GM12874 (cell line): Measurements from ENCODE around the gene ATP2B1.

Experiments
- TF ChIP-seq, protein P1 (sequence below): IDR thresholded peaks from 2 replicates; pipeline ENCODE4 v1.5.1; 2011; ENCODE audit warnings: low read depth, mild to moderate bottlenecking, control low read depth, low read length, moderate library complexity; ENCODE audit not compliant: insufficient read depth

ATP2B1 gene

DNA sequence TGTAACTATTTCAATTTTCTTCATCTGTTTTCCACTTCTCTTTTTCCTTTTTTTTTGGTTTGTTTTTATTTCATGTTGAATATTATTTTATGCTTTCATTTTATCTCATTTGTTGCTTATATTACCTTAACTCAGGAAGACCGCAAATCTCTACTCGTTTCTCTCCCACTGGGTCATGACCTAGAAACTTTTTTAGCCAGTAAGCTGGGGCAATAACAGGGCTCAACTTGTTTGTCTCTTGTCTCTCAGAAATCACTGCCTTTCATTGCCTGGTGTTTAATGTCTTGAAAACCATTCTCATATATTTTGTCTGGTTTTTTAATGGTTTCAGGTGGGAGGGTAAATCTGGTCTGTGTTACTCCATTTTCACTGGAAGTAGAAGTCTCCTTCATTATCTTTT lies 36.6 kb upstream of the ATP2B1 start:
- TF ChIP-seq, protein P1, sequence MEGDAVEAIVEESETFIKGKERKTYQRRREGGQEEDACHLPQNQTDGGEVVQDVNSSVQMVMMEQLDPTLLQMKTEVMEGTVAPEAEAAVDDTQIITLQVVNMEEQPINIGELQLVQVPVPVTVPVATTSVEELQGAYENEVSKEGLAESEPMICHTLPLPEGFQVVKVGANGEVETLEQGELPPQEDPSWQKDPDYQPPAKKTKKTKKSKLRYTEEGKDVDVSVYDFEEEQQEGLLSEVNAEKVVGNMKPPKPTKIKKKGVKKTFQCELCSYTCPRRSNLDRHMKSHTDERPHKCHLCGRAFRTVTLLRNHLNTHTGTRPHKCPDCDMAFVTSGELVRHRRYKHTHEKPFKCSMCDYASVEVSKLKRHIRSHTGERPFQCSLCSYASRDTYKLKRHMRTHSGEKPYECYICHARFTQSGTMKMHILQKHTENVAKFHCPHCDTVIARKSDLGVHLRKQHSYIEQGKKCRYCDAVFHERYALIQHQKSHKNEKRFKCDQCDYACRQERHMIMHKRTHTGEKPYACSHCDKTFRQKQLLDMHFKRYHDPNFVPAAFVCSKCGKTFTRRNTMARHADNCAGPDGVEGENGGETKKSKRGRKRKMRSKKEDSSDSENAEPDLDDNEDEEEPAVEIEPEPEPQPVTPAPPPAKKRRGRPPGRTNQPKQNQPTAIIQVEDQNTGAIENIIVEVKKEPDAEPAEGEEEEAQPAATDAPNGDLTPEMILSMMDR = no peak

DNA sequence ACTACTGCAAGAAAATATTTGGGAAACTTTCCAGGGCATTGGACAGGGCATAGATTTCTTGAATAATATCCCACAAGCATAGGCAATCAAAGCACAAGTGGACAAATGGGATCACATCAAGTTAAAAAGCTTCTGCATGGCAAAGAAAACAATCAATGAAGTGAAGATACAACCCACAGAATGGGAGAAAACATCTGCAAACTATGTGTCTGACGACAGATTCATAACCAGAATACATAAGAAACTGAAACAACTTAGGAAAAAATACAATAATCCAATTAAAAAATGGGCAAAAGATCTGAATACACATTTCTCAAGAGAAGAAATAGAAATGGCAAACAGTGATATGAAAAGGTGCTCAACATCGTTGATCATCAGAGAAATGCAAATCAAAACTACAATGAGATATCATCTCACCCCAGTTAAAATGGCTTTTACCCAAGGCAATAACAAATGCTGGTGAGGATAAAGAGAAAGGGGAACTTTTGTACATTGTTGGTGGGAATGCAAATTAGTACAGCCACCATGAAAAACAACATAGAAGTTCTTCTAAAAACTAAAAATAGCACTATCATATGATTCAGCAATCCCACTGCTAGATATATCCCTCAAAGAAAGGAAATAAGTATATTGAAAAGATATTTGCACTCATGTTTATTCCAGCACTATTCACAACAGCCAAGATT lies 33.8 kb upstream of the ATP2B1 start:
- TF ChIP-seq, protein P1 = no peak

DNA sequence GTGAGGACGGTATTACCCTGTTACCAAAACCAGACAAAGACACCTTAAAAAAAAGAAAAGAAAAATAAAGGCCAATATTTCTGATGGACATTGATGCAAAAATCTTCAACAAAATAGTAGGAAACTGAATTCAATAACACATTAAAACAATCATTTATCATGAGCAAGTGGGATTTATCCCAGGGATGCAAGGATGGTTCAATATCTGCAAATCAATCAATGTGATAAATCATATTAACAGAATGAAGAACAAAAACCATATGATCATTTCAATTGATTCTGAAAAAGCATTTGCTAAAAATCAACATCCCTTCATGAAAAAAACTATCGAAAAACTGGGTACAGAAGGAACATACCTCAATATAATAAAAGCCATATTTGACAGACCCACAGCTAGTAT lies 32.3 kb upstream of the ATP2B1 start:
- TF ChIP-seq, protein P1 = no peak

DNA sequence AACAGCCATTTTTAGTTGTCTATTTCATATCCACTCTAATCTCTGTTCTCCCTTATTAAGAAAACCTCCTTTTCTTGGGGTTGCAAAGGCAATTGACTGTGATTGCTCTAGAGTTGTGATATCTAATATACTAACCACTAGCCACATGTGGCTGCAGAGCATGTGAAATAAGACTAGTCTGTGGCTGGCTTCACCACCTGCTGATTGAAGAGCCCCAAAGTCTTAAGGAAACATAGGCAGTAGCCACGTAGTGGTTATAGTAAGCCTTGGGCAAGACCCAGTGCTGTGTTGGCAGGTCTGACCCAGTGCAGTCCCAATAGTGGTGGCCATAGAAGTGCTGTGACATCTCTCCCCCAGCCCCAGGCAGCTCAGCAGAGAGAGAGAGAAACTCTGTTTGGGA lies 28.4 kb upstream of the ATP2B1 start:
- TF ChIP-seq, protein P1 = no peak

DNA sequence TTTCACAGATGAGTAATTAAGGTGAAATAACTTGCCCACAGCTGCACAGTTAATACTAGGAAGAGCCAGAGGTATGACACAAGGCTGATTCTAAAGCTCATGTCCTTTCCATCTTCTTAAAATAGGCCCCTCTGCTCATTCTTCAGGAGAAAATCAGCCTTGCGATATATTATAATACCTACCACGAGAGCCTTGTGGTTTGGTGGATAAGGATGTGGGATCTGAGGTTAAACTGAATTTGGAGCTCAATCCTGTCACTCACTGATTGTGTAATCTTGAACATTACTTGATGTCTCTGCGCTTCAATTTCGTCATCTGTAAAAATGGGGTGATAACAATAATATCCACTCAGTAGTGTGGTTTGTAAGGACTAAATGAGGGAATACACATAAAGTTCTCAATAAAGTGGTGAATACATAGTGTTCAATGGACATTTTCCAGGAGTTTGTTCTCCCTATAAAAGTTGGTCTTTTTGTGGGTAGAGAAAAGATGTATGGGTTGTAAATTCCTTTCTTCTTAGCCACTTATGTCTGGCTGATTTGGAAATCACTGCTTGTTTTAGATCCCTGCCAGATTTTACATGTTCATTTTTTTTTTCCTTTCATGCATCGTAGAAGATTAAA lies 25.1 kb upstream of the ATP2B1 start:
- TF ChIP-seq, protein P1 = no peak

DNA sequence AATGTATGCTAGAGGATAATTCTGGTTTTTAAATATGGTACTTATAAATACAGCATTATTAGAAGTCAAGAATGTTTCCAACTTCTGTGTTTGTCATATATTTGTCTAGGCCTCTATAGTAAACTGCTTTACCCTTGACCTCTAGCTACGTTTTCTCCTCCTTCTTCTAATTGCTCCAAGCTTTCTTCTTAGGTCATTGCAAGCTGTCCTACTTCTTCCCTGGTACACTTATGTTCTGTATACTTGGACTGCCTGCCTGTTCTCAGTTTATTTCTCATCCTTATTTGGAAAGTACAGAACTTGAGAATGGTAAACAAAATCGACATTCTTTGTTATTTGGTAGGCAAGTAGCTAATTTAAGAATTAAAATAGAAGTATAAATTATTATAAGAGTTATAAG lies 23.9 kb upstream of the ATP2B1 start:
- TF ChIP-seq, protein P1 = no peak

DNA sequence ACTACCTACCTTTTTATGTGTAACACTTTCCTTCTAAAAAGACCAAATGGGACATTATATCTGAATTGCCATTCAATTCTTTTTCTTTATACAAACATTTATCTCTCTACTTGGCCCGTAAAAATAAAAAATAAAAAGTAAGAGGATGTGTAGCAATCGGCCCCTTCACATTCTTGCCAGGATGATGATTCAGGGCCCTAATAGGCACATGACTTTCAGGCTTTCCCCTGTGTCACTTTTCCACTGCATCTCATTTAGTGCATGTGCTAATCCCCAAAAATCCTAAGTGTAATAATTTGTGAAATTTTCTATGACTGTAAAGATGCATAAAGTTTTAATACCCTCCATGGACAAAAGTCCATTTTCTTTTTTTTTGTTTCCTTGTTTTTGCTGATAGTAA lies 23.0 kb upstream of the ATP2B1 start:
- TF ChIP-seq, protein P1 = no peak
